EL (cell line): ENCODE measurements around the gene CHRDL2.
"Not testable (repeated sequence)": the region's sequence is repeated elsewhere in the genome, so short reads cannot be mapped to it uniquely, and the experiment has no call there.

Experiments used
- DNase-seq: peaks from one replicate; pipeline ENCODE4 v3.0.0-alpha.2; 2016

Gene CHRDL2

DNA sequence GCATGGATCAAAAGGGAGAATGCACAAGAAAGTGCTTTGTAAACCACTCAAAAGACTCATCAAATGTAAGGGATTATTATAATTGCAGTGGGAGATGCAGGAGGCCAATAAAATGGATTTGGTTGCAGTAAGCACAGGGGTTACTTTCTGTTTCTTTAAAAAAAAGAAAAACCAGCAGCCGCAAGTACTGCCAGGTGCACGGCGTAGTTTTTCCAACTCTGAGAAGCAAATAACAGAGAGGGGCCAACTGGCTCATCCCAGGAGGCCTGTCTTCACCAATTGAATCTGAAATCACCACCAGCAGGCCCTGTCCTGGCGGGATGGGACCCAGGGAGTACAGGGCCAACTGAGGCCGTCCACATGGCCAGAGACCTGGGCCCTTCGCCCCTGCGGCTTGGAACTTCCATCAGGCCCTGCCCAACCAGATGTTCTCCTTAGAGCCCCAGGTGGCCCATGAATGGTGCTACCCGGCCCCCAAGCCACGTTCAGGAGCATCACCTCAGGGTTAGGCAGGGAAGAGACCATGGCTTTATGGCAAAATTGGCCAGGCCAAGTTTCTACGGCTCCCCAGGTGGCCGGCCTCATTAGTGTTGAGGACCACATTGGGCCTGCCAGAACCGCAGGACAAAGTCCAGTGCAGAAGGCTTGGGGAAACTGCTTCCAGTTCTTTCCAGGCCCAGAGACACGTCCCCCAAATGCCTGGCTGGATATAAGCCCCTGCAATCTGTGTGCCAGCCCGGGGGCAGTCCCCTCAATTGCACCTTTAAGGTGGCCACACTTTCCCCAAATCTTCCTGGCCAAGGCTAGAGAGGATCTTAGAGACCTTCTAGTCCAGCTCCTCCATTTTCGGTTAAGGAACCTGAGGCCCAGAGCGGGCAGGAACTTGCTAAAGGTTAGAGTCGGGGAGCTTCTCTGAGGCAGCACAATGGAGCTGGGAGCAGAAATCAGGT, 61.7 kb downstream of the CHRDL2 start:
- DNase-seq, result no peak

DNA sequence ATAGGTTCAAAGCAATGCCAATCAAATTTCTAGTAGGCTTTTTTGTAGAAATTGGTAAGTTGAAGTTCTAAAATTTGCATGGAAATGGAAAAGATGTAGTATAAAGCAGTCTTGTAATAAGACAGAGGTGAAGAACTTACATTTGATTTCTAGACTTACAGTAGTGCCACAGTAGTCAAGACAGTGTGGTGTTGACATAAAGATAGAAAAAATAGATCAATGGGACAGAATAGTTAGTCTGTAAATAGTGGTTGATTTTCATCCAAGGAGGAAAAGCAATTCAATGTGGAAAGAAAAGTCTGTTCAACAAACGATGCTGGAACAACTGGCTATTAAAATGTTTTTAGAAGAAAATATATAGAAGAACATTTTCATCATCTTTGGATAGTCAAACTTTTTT, 67.9 kb downstream of the CHRDL2 start:
- no peak for DNase-seq

DNA sequence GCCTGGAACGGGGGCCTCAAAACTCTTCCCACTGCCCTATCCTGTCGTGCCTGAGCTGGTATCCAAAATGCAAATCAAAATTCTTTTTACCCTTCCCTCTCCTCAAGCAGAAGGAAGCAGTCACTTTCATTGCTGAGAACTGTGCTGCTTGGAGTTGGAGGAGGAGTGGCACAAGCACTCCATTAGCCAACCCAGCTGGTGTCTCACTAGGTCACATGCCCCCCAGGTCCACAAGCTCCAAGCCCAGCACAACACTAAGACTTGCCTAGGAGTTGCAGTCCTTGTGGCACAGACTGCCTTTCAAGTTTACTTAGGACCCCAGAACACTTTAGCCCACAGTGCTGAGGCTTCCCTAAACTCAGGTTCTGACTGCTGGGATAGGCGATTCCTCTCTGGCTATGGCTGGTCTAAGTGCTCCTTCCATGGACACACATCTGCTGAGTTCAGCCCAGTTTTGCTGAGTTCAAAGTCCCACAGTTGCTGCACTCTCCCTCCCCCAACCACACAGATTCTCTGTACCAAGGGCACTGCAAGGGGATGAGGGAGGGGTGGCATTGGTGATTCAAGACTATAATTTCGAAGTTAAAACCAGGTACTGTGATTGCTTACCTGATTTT, 68.6 kb downstream of the CHRDL2 start:
- DNase-seq, result no peak

DNA sequence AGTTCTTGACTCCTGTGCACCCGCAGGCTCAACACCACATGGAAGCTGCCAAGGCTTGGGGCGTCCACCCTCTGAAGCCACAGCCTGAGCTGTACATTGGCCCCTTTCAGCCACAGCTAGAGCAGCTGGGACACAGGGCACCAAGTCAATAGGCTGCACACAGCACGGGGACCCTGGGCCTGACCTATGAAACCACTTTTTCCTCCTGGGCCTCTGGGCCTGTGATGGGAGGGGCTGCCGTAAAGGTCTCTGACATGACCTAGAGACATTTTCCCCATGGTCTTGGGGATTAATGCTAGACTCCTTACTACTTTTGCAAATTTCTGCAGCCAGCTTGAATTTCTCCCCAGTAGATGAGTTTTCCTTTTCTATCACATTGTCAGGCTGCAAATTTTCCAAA, 72.1 kb downstream of the CHRDL2 start:
- DNase-seq, result not testable (repeated sequence)

DNA sequence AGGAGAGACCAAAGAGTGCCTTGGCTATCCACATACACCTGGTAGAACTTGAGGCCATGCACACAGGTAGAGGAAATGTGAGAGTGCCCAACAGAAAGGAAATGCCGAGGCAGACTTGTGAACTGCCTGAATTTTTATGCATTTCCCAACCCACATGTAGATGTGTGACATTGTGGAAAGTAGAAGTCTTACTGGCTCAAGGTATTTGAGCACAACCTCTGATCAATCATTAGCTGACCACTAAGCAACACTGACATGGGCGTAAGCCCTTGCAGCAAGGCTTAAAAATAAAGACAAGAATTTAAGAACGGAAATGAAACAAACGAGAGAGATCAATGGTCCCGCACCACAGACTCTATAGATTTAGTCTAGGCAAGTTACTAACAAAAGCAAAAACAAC, 76.2 kb downstream of the CHRDL2 start:
- no peak for DNase-seq

DNA sequence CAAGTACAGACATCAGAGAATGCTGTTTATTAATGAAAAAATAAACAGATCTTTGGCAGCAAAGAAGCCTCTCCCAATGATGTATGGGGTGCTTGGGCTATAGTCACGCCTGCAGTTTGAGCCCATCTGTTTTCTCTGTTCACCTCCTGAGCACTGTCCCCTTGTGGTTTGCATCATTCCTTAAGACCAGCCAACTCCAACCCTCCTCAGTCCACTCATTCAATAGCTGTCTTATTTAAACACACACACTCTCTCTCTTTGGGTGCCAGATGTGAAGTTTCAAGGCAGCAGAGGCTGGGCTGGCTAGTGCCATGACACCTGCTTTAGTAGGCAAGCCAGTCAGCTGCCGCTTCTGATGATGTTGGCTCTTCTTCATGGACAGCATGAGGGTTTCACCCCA, 80.7 kb downstream of the CHRDL2 start:
- DNase-seq, result peak; percentile 26

DNA sequence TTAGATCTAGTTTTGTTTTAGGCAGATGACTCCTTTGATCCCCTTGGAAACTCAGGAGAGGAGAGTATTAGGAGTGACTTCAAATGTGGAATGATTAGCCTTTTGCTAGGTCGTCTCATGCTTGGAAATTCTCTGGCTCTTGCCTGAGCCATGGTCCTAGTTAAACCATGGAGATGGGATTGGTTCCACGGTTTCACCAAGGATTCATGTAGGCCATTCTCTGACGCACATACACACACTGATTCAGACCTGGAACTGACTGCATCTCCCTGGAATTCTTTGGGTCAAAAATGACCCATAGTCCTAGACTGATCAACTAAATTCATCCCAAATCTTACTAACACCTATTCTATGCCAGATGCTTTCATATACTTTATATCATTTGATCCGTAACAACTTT, 82.3 kb downstream of the CHRDL2 start:
- peak; percentile 13 for DNase-seq

DNA sequence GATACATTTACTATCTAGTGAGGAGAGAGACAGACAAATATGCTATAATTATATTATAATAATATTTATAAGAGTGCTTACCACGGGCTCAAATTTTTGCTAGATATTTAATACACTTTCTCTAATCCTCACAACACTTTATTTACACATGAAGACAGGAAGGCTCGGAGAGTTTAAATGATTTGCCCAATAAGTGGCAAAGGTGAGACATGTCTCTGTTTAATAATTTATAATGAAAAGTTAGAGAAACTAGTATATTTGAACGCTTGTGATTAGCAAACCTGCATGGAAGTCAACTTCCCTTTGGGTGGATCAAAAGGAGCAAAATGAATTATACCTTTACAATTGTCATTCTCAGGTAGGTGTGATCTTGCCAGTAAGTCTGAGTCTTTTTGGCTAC, 83.4 kb downstream of the CHRDL2 start:
- no peak for DNase-seq

DNA sequence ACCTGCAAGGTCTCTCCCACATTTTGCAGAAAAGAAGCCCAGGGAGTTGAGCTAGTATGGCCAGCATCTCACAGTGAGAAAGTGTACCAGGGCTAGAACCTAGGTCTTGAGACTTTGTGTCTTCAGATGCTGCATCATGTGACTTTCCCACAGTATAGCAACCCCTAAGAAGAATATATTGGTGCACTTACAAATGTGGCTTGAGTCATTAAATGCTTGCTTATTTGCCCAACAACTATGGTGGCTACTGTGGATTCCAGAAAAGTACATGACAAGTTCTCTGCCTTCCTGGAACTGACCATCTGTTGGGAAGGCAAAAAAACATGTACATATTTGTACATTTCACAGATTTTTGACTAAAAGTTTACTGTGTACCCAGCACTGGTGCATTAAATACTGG, 83.8 kb downstream of the CHRDL2 start:
- no peak for DNase-seq

DNA sequence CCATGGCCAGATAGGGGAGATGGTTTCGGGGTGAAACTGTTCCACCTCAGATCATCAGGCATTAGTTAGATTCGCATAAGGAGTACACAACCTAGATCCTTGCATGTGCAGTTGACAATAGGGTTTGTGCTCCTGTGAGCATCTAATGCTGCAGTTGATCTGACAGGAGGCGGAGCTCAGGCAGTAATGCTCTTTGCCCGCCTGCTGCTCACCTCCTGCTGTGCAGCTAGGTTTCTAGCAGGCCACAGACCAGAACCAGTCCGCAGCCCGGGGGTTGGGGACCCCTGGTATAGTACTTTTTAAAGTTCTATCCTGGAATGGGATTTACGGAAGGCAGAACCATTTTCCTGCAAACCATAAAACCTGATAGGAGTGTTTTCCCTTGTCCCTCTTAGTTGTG, 84.3 kb downstream of the CHRDL2 start:
- DNase-seq, result no peak
